Activated naive CD4-positive, alpha-beta T cell treated with anti-CD3 and anti-CD28 coated beads for 36 hours (primary cell): ENCODE measurements around the gene SYNDIG1. TPM values are rescaled to one million over a fixed set of nuclear protein-coding genes. Genes with fewer than 3 reads are reported as not detected.

Source experiments
- CTCF ChIA-PET: fragments of 350-600 bp; sonication (Branson Sonifier 250); formaldehyde crosslinking; loops from one replicate; lab custom pipeline; 2021; ENCODE audit warnings: antibody characterized with exemption; lab: Charles Lee
- DNase-seq: peaks from one replicate; pipeline ENCODE4 v3.0.0-alpha.2; 2020
- H3K27ac Mint-ChIP-seq: one replicate; pipeline ENCODE4 v1.8.0; 2021; ENCODE audit warnings: mild to moderate bottlenecking, mixed read lengths
- H3K27me3 Mint-ChIP-seq: one replicate; pipeline ENCODE4 v1.8.0; 2021; ENCODE audit warnings: low read depth, mixed read lengths
- H3K36me3 Mint-ChIP-seq: one replicate; pipeline ENCODE4 v1.8.0; 2021; ENCODE audit warnings: low read depth, mixed read lengths
- H3K4me1 Mint-ChIP-seq: one replicate; pipeline ENCODE4 v1.8.0; 2021; ENCODE audit warnings: low read depth, mixed read lengths
- H3K4me3 Mint-ChIP-seq: one replicate; pipeline ENCODE4 v1.8.0; 2021; ENCODE audit warnings: mild to moderate bottlenecking, moderate library complexity, mixed read lengths
- H3K9me3 Mint-ChIP-seq: one replicate; pipeline ENCODE4 v1.8.0; 2021; ENCODE audit warnings: mixed read lengths
- intact Hi-C: fragments of 100-400 bp; cut with micrococcal nuclease; formaldehyde crosslinking; loops from one replicate; pipeline ENCODE4 v1.15.1; 2023
- total RNA-seq, 2 experiments: library from RNA; stranded (reverse); gene quantifications; one replicate each; pipeline ENCODE4 v1.2.3, GENCODE V29; 2021

The SYNDIG1 gene
- total RNA-seq, 2 experiments from 2014 or later: not detected

- no peak overlapping the region for H3K4me3 Mint-ChIP-seq
- H3K27ac Mint-ChIP-seq: no peak overlapping the region
- CTCF ChIA-PET: no interaction called here
- intact Hi-C loops: no loop called here
- no peaks in the 10 kb centered on the region for H3K4me1 Mint-ChIP-seq
- no peaks in the 10 kb centered on the region for H3K27me3 Mint-ChIP-seq
- no peaks in the 10 kb centered on the region for H3K9me3 Mint-ChIP-seq
- DNase-seq: no peak
- H3K36me3 Mint-ChIP-seq: no peaks in the 10 kb centered on the region
Measured at GRCh38 chr20:24492031-24492607, 22.7 kb downstream of the SYNDIG1 start.

DNA sequence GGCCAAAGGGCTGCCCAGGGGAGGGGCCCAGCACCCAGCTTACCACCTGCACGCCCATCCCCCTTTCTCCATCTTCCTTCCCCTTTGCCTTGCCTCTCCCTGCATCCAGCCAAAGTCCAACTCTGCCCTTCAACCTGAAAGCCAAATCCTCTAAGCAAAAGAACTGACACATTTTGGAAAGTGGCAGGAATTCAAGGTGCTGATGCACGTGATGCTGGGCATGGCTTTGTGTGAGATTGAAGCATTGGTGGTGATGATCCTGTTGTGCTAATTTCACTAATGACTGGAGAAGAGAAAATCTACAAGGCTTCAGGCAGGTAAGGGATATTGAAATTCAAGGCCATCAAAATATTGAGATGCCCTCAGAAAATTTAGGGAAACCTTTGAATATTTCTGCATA is 23.3 kb downstream of the SYNDIG1 start:
- Mint-ChIP-seq H3K36me3 (no peaks in the 10 kb centered on the region), H3K27ac (no peak overlapping the region), H3K9me3 (no peaks in the 10 kb centered on the region), H3K27me3 (no peaks in the 10 kb centered on the region), H3K4me1 (no peaks in the 10 kb centered on the region), H3K4me3 (no peak overlapping the region)
- intact Hi-C loops: no loop called here
- CTCF ChIA-PET: no interaction called here
- no peak for DNase-seq

DNA sequence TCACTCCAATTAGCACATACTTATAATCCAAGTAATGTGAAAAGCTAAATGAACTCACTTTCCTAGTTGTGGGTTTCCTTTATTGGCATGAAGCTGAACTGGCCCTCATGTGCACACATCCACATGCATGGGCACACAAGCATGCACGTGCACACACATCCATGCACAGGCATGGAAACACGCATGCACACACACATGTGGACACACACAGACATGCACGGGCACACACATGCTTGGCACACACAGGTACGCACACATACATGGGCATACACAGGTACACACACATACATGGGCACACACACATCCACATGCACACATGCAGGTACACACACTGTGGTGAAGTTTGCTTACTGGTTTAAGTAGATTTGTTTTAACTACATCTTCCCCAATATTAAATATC is 23.8 kb downstream of the SYNDIG1 start:
- no peak overlapping the region for H3K4me3 Mint-ChIP-seq
- CTCF ChIA-PET: no interaction called here
- no peak overlapping the region for H3K27ac Mint-ChIP-seq
- H3K4me1 Mint-ChIP-seq: no peaks in the 10 kb centered on the region
- intact Hi-C loops: no loop called here
- no peak for DNase-seq
- no peaks in the 10 kb centered on the region for H3K36me3 Mint-ChIP-seq
- no peaks in the 10 kb centered on the region for H3K27me3 Mint-ChIP-seq
- no peaks in the 10 kb centered on the region for H3K9me3 Mint-ChIP-seq

GRCh38 chr20:24493661-24494459 is 24.4 kb downstream of the SYNDIG1 start:
- no peaks in the 10 kb centered on the region for H3K36me3 Mint-ChIP-seq
- no peak overlapping the region for H3K4me3 Mint-ChIP-seq

GRCh38 chr20:24494460-24494920 is 25.1 kb downstream of the SYNDIG1 start:
- H3K4me3 Mint-ChIP-seq: no peak overlapping the region
- intact Hi-C loops: no loop called here
- H3K4me1 Mint-ChIP-seq: no peaks in the 10 kb centered on the region
- no peak overlapping the region for H3K27ac Mint-ChIP-seq
- no peaks in the 10 kb centered on the region for H3K27me3 Mint-ChIP-seq
- no peaks in the 10 kb centered on the region for H3K9me3 Mint-ChIP-seq
- DNase-seq: no peak
- CTCF ChIA-PET: no interaction called here
- H3K36me3 Mint-ChIP-seq: no peaks in the 10 kb centered on the region

More at GRCh38 chr20:24493661-24494459, 24.4 kb downstream of the SYNDIG1 start:
- CTCF ChIA-PET: no interaction called here
- H3K9me3 Mint-ChIP-seq: no peaks in the 10 kb centered on the region
- no peaks in the 10 kb centered on the region for H3K4me1 Mint-ChIP-seq
- H3K27ac Mint-ChIP-seq: no peak overlapping the region
- H3K27me3 Mint-ChIP-seq: no peaks in the 10 kb centered on the region
- intact Hi-C loops: no loop called here
- DNase-seq: no peak

DNA sequence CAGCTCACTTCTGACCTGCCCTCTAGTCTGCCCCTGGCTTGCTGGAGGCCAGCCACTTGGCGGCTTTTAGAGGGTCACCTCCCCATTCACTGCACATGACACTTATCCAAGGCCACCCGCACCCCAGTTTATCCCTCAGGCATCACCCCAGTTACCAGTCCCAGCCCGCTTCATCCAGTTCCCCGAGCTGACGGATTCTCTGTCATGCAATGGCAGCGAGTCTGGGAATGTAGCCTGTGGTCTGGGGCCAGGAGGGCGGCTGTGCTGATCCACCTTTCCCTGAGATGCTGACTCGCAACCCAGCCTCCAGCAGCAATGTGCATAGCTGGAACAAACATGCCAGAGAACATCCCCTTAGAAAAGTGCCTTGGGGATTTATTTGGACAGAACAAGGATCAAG is 25.8 kb downstream of the SYNDIG1 start:
- Mint-ChIP-seq H3K27ac (no peak overlapping the region), H3K36me3 (no peaks in the 10 kb centered on the region), H3K27me3 (no peaks in the 10 kb centered on the region), H3K4me3 (no peak overlapping the region), H3K4me1 (no peaks in the 10 kb centered on the region), H3K9me3 (no peaks in the 10 kb centered on the region)
- DNase-seq: no peak
- CTCF ChIA-PET: no interaction called here
- intact Hi-C loops: no loop called here

DNA sequence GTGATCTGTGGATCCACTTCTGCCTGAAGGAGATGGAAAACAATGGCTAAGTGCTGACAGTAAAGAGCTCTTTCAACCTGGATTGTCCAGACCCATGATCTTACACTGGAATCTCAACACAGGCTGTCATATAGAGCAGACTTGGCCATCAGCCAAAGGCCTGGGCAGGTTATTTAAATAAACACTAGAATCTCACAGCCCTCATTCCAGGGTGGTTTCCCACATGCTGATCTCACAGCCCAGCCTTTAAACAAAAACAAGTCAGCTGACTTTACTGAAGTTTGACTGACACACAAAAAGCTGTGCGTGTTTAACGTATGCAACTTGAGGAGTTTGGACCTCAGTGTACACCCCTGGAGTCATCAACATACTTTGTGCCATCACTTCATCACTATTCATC is 28.4 kb downstream of the SYNDIG1 start:
- no peaks in the 10 kb centered on the region for H3K36me3 Mint-ChIP-seq
- intact Hi-C loops: no loop called here
- H3K9me3 Mint-ChIP-seq: no peaks in the 10 kb centered on the region
- DNase-seq: no peak
- no peaks in the 10 kb centered on the region for H3K27me3 Mint-ChIP-seq
- no peaks in the 10 kb centered on the region for H3K4me1 Mint-ChIP-seq
- no peak overlapping the region for H3K4me3 Mint-ChIP-seq
- CTCF ChIA-PET: no interaction called here
- no peak overlapping the region for H3K27ac Mint-ChIP-seq

GRCh38 chr20:24498641-24499040 is 29.2 kb downstream of the SYNDIG1 start:
- H3K27me3 Mint-ChIP-seq: no peaks in the 10 kb centered on the region
- no peaks in the 10 kb centered on the region for H3K36me3 Mint-ChIP-seq
- H3K27ac Mint-ChIP-seq: no peak overlapping the region
- CTCF ChIA-PET: no interaction called here
- no peaks in the 10 kb centered on the region for H3K9me3 Mint-ChIP-seq
- no peak overlapping the region for H3K4me3 Mint-ChIP-seq
- H3K4me1 Mint-ChIP-seq: no peaks in the 10 kb centered on the region
- intact Hi-C loops: no loop called here
- DNase-seq: no peak

- no peak for DNase-seq
- H3K4me3 Mint-ChIP-seq: no peak overlapping the region
- H3K9me3 Mint-ChIP-seq: no peaks in the 10 kb centered on the region
- no peaks in the 10 kb centered on the region for H3K27me3 Mint-ChIP-seq
- no peaks in the 10 kb centered on the region for H3K36me3 Mint-ChIP-seq
- H3K27ac Mint-ChIP-seq: no peak overlapping the region
- intact Hi-C loops: no loop called here
- H3K4me1 Mint-ChIP-seq: no peaks in the 10 kb centered on the region
- CTCF ChIA-PET: no interaction called here
Measured at GRCh38 chr20:24499472-24499871, 30.0 kb downstream of the SYNDIG1 start.

DNA sequence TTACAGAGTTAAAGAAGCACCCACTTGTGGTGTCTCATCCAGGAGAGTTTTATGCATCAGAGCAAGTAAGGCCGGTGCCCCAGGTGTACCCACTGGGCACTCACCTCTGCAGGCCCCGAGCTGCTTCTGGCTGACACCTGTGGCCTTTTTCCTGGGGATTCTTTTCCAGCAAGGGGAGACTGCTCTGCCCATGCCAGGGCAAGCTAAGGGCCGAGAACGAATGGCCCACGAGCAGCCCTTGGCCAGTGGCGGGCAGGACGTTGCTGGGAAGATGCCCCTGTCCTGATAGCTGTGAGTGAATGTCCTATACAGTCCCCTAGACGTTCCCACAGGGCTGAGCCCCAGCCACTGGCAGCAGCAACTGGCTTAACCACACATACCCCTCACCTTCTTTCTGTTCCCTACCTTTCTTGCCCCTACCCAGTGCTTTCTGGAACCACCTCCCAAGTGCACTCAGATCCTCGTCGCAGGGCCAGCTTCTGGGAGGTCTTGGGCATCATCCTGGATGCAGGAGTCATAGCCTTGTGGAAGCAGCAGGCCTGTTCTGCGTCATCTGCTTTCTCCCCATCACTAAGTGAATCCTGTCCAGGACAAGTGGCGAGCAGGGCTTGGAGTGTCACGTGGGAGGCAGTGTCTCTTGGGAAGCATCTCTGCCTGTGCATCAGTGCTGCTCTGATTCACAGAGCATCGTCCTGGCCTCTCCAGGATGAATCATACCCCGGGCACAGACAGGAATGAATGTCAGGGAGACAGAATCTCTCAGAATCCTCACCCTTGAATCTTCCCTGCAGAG is 32.5 kb downstream of the SYNDIG1 start:
- no peaks in the 10 kb centered on the region for H3K36me3 Mint-ChIP-seq
- H3K4me3 Mint-ChIP-seq: no peak overlapping the region
- intact Hi-C loops: no loop called here
- H3K27ac Mint-ChIP-seq: no peak overlapping the region
- no peaks in the 10 kb centered on the region for H3K9me3 Mint-ChIP-seq
- peaks cover 4% of the 10 kb centered on the region for H3K27me3 Mint-ChIP-seq
- H3K4me1 Mint-ChIP-seq: no peaks in the 10 kb centered on the region
- CTCF ChIA-PET: no interaction called here
- DNase-seq: no peak

- Mint-ChIP-seq H3K4me1 (no peaks in the 10 kb centered on the region), H3K36me3 (no peaks in the 10 kb centered on the region), H3K4me3 (no peak overlapping the region), H3K9me3 (no peaks in the 10 kb centered on the region), H3K27me3 (peaks cover 4% of the 10 kb centered on the region), H3K27ac (no peak overlapping the region)
- intact Hi-C loops: no loop called here
- CTCF ChIA-PET: no interaction called here
- no peak for DNase-seq
Measured at GRCh38 chr20:24502661-24503060, 33.2 kb downstream of the SYNDIG1 start.

GRCh38 chr20:24503352-24503931 is 34.0 kb downstream of the SYNDIG1 start:
- intact Hi-C loops: no loop called here
- no peak overlapping the region for H3K4me3 Mint-ChIP-seq
- CTCF ChIA-PET: interaction anchor here (0.8 kb wide), 1 partner anchor 535 kb away, joined by 3 read pairs; no protein-coding TSS in a partner anchor
- no peaks in the 10 kb centered on the region for H3K9me3 Mint-ChIP-seq
- no peaks in the 10 kb centered on the region for H3K36me3 Mint-ChIP-seq
- no peak overlapping the region for H3K27ac Mint-ChIP-seq
- no peaks in the 10 kb centered on the region for H3K4me1 Mint-ChIP-seq
- H3K27me3 Mint-ChIP-seq: peaks cover 4% of the 10 kb centered on the region
- no peak for DNase-seq
